Measurements from ENCODE around the gene PLXND1. TPM values are rescaled to one million over a fixed set of nuclear protein-coding genes. Genes with fewer than 3 reads are reported as not detected.

Gene PLXND1
- total RNA-seq, 2 donors from 2014 or later, result 2.8 to 4.8 TPM

GRCh38 chr3:129597087-129597999 lies 9.1 kb downstream of the PLXND1 start:
- DNase-seq (ENCODE audit: low spot score), result no peak
- ATAC-seq, result no peak
- peaks cover 20 to 51% of the 10 kb centered on the region in 2 donors for H3K4me1 Mint-ChIP-seq (ENCODE audit: low read depth in 2 of 2)
- H3K27me3 Mint-ChIP-seq, result peaks cover 0 to 10% of the 10 kb centered on the region in 2 donors
- no peaks in the 10 kb centered on the region for H3K9me3 Mint-ChIP-seq
- H3K4me3 Mint-ChIP-seq, result no peak overlapping the region
- no peak overlapping the region for H3K27ac Mint-ChIP-seq
- H3K36me3 Mint-ChIP-seq, result no peaks in the 10 kb centered on the region

- Mint-ChIP-seq H3K27ac (no peak overlapping the region), H3K36me3 (no peaks in the 10 kb centered on the region), H3K4me1 (ENCODE audit: low read depth in 2 of 2) (peaks cover 24 to 53% of the 10 kb centered on the region in 2 donors), H3K27me3 (peaks cover 0 to 6% of the 10 kb centered on the region in 2 donors), H3K9me3 (no peaks in the 10 kb centered on the region), H3K4me3 (no peak overlapping the region)
- DNase-seq (ENCODE audit: low spot score) (no peak), ATAC-seq (no peak)
These were observed 10.0 kb downstream of the PLXND1 start for GRCh38 chr3:129596194-129597086.

DNA sequence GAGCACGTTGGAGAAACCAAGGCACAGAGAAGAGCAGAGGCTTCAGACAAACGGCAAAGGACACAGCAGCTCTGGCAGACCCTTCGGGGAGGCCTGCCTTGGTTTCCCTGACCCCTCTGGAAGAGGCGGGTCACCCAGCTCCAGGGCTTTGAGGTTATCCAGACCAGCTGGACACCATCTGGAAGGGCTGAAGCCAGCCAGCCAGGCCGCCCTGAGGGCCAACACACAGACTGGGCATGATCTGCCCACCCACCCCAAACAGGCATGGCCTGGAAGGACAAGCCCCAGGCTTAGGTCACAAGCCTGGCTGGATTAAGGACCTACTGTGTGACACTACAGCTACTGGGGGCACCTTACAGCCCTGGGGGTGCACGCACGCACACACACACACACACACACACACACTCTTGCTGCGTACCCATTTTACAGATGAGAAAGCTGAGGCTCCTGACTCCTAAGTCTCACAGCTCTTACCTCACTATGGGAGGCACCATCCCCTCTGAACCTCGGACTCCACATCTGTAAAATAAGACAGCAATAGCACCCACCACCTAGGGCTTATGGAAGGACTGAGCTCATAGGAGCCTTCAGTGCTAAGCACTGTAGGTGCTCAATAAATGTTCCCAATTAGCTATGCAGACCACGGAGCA lies 10.8 kb downstream of the PLXND1 start:
- no peak for DNase-seq (ENCODE audit: low spot score)
- Mint-ChIP-seq H3K4me3 (no peak overlapping the region), H3K27ac (no peak overlapping the region), H3K4me1 (ENCODE audit: low read depth in 2 of 2) (peaks cover 27 to 52% of the 10 kb centered on the region in 2 donors), H3K36me3 (no peaks in the 10 kb centered on the region), H3K27me3 (peaks cover 0 to 6% of the 10 kb centered on the region in 2 donors), H3K9me3 (no peaks in the 10 kb centered on the region)
- no peak for ATAC-seq

DNA sequence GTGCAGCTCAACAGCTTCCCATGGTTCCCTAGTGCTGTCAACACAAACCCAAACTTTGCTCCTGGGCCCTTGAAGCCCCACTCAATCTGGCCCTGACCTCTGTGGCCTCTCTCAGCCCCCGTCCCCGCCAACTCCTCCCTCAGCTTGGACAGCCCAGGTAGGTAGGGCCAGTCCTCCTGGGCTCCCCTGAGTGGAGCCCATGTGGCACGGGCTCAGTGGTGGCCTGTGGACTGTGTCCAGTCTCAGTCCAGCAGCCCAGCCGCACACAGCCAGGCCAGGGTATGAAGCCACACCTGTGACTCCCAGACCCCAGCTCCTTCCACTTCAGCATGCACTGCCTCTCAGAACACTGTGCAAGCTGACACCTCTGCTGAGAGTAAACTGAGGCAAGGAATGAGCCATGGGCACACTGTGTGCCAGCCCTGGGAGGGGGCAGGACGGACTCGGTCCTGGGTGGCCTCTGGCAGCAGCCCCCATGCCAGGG lies 11.5 kb downstream of the PLXND1 start:
- Mint-ChIP-seq H3K27me3 (peaks cover 0 to 6% of the 10 kb centered on the region in 2 donors), H3K9me3 (no peaks in the 10 kb centered on the region), H3K4me1 (ENCODE audit: low read depth in 2 of 2) (peaks cover 27 to 52% of the 10 kb centered on the region in 2 donors), H3K36me3 (no peaks in the 10 kb centered on the region), H3K27ac (no peak overlapping the region), H3K4me3 (no peak overlapping the region)
- no peak for DNase-seq (ENCODE audit: low spot score)
- ATAC-seq, result no peak

- Mint-ChIP-seq H3K36me3 (no peaks in the 10 kb centered on the region), H3K9me3 (no peaks in the 10 kb centered on the region), H3K4me3 (peak overlapping the region; percentile 65), H3K27ac (peak overlapping the region in 1 of 2 donors; percentile 65), H3K4me1 (ENCODE audit: low read depth in 2 of 2) (peaks cover 27 to 47% of the 10 kb centered on the region in 2 donors), H3K27me3 (peaks cover 0 to 6% of the 10 kb centered on the region in 2 donors)
- DNase-seq (ENCODE audit: low spot score) (no peak), ATAC-seq (no peak)
These were observed 12.1 kb downstream of the PLXND1 start for GRCh38 chr3:129594409-129594808.

DNA sequence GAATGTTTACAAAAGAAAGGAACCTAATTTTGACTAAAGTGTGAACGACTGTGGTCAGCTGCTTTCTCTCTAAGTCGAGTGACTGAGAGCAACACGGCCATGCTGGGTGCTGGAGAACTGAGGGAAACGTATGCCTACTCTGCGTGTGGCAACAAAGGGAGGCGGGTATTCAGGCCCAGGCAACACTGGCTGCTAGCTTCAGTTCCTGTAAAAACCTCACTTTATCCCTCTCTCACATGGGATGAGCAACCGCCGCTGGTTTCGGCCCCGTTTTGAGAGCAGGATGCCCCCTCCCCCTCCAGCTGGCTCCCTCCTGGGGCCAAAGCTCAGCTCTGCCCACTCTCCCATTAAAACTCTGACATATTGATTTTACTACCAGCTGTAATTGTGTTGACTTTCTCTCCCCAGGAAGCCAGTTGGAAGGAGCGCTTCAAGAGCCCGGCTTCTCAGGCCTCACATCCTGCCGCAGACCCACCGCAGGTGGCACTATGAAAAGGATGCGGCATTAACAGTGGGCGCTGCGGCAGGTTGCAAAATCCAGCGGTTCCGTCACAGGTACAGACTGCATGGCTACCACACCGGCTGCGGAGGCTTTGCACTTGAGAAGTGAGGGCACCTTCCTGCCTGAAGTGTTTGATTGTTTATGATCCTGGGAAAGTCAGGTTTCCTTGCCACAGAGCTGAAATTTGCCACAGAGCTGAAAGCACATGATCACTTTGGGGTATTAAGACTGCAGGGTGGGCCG lies 12.7 kb downstream of the PLXND1 start:
- H3K36me3 Mint-ChIP-seq, result no peaks in the 10 kb centered on the region
- H3K27me3 Mint-ChIP-seq, result peaks cover 0 to 6% of the 10 kb centered on the region in 2 donors
- peak overlapping the region; percentile 65 for H3K4me3 Mint-ChIP-seq
- H3K27ac Mint-ChIP-seq, result peak overlapping the region; percentile 63 to 65
- peaks cover 27 to 45% of the 10 kb centered on the region in 2 donors for H3K4me1 Mint-ChIP-seq (ENCODE audit: low read depth in 2 of 2)
- peak; percentile 89 for ATAC-seq
- H3K9me3 Mint-ChIP-seq, result no peaks in the 10 kb centered on the region
- peak; percentile 86 for DNase-seq (ENCODE audit: low spot score)

GRCh38 chr3:129593230-129593594 lies 13.3 kb downstream of the PLXND1 start:
- peaks cover 0 to 6% of the 10 kb centered on the region in 2 donors for H3K27me3 Mint-ChIP-seq
- H3K9me3 Mint-ChIP-seq, result no peaks in the 10 kb centered on the region
- no peaks in the 10 kb centered on the region for H3K36me3 Mint-ChIP-seq
- no peak for DNase-seq (ENCODE audit: low spot score)
- peak overlapping the region; percentile 65 for H3K4me3 Mint-ChIP-seq
- peaks cover 27 to 42% of the 10 kb centered on the region in 2 donors for H3K4me1 Mint-ChIP-seq (ENCODE audit: low read depth in 2 of 2)
- H3K27ac Mint-ChIP-seq, result peak overlapping the region; percentile 63 to 65
- peak; percentile 10 to 29 for ATAC-seq

DNA sequence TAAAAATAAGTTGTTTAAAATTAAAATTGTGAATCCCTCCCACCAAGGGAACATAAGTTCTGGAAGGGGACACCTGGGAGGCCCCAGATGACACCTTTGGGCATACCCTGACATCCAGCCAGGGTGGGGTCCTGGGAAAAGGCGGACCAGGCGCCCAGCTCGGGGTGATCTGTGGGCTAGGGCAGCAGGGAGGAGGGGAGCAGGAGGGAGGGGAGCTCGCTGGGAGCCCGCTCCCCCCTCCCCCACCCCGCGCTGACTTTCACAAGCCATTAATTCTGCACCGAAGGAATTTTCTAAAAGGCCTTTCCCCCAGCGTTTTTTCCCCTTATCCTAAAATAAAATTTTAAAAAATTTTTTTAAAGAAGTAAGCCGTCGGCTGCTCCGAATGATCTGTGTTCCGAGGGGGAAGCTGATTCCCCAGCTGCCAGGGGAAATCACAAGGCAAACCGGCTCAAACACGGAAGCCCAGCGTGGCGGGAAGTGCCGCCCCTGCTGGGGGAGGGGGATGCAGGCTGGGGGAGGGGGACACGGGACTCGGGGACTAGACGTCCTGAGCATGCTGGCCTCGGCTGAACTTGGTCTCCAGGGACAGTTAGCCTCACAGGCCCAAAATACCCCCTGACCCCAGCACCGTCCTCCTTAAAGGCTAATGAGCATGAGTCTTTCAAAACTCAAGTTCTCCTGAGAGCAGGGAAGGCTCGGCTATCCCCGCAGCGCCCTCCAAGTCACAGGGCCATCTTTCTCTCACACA lies 13.9 kb downstream of the PLXND1 start:
- Mint-ChIP-seq H3K9me3 (no peaks in the 10 kb centered on the region), H3K36me3 (no peaks in the 10 kb centered on the region), H3K4me3 (peak overlapping the region; percentile 65), H3K4me1 (ENCODE audit: low read depth in 2 of 2) (peaks cover 31 to 43% of the 10 kb centered on the region in 2 donors), H3K27ac (no peak overlapping the region), H3K27me3 (peaks cover 0 to 2% of the 10 kb centered on the region in 2 donors)
- ATAC-seq (no peak), DNase-seq (ENCODE audit: low spot score) (no peak)

DNA sequence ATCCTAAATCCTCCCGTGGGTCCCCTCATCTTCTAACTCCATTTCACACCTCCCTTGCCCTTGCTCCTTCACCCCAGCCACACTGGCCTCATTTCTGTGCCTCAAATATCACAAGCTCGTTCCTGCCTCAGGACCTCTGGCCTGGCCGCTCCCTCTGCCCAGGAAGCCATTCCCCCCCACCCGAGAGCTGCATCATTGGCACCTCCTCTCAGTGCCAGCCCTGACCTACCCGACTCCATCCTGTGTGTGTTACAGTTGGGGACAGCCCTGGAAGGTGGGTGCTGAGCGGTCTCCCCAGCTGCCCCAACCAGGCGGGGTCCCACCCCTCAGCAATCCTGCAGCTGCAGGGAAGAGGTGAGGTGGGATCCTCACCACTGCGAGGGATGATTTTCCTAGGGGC lies 14.5 kb downstream of the PLXND1 start:
- peaks cover 0 to 2% of the 10 kb centered on the region in 2 donors for H3K27me3 Mint-ChIP-seq
- no peaks in the 10 kb centered on the region for H3K36me3 Mint-ChIP-seq
- ATAC-seq, result no peak
- H3K9me3 Mint-ChIP-seq, result no peaks in the 10 kb centered on the region
- H3K4me3 Mint-ChIP-seq, result no peak overlapping the region
- DNase-seq (ENCODE audit: low spot score), result no peak
- H3K27ac Mint-ChIP-seq, result no peak overlapping the region
- peaks cover 33 to 43% of the 10 kb centered on the region in 2 donors for H3K4me1 Mint-ChIP-seq (ENCODE audit: low read depth in 2 of 2)

GRCh38 chr3:129590215-129590614 lies 16.3 kb downstream of the PLXND1 start:
- H3K36me3 Mint-ChIP-seq, result no peaks in the 10 kb centered on the region
- H3K4me1 Mint-ChIP-seq (ENCODE audit: low read depth in 2 of 2), result peaks cover 33 to 37% of the 10 kb centered on the region in 2 donors
- H3K27ac Mint-ChIP-seq, result no peak overlapping the region
- ATAC-seq (no peak), DNase-seq (ENCODE audit: low spot score) (no peak)
- H3K27me3 Mint-ChIP-seq, result peaks cover 0 to 2% of the 10 kb centered on the region in 2 donors
- no peaks in the 10 kb centered on the region for H3K9me3 Mint-ChIP-seq
- no peak overlapping the region for H3K4me3 Mint-ChIP-seq

GRCh38 chr3:129587566-129588210 lies 18.8 kb downstream of the PLXND1 start:
- DNase-seq (ENCODE audit: low spot score) (no peak), ATAC-seq (no peak)
- H3K27ac Mint-ChIP-seq, result no peak overlapping the region
- no peaks in the 10 kb centered on the region for H3K9me3 Mint-ChIP-seq
- no peak overlapping the region for H3K4me3 Mint-ChIP-seq
- peaks cover 16 to 20% of the 10 kb centered on the region in 2 donors for H3K4me1 Mint-ChIP-seq (ENCODE audit: low read depth in 2 of 2)
- H3K36me3 Mint-ChIP-seq, result no peaks in the 10 kb centered on the region
- no peaks in the 10 kb centered on the region for H3K27me3 Mint-ChIP-seq
